Measurements from ENCODE around the gene RPS24.

The RPS24 gene

GRCh38 chr10:78011065-78011464 lies 22.6 kb upstream of the RPS24 start:
- no peak overlapping the region for H3K4me3 ChIP-seq (ENCODE audit: low read depth, low read length)
- no peak for TF ChIP-seq CTCF (IDR thresholded peaks at IDR 0.05; ENCODE audit: control insufficient read depth, extremely low read depth, insufficient read depth)
- DNase-seq (ENCODE audit: low read depth), result no peak

- DNase-seq (ENCODE audit: low read depth), result no peak
- TF ChIP-seq CTCF (IDR thresholded peaks at IDR 0.05; ENCODE audit: control insufficient read depth, extremely low read depth, insufficient read depth), result no peak
- no peak overlapping the region for H3K4me3 ChIP-seq (ENCODE audit: low read depth, low read length)
Measured at GRCh38 chr10:78013564-78013963, 20.1 kb upstream of the RPS24 start.

- TF ChIP-seq CTCF (IDR thresholded peaks at IDR 0.05; ENCODE audit: control insufficient read depth, extremely low read depth, insufficient read depth), result no peak
- no peak overlapping the region for H3K4me3 ChIP-seq (ENCODE audit: low read depth, low read length)
- no peak for DNase-seq (ENCODE audit: low read depth)
Measured at GRCh38 chr10:78015546-78015945, 18.1 kb upstream of the RPS24 start.

GRCh38 chr10:78017856-78018255 lies 15.8 kb upstream of the RPS24 start:
- no peak overlapping the region for H3K4me3 ChIP-seq (ENCODE audit: low read depth, low read length)
- no peak for TF ChIP-seq CTCF (IDR thresholded peaks at IDR 0.05; ENCODE audit: control insufficient read depth, extremely low read depth, insufficient read depth)
- DNase-seq (ENCODE audit: low read depth), result no peak

GRCh38 chr10:78019264-78019663 lies 14.4 kb upstream of the RPS24 start:
- DNase-seq (ENCODE audit: low read depth), result no peak
- TF ChIP-seq CTCF (IDR thresholded peaks at IDR 0.05; ENCODE audit: control insufficient read depth, extremely low read depth, insufficient read depth), result no peak
- no peak overlapping the region for H3K4me3 ChIP-seq (ENCODE audit: low read depth, low read length)

- no peak overlapping the region for H3K4me3 ChIP-seq (ENCODE audit: low read depth, low read length)
- no peak for DNase-seq (ENCODE audit: low read depth)
- TF ChIP-seq CTCF (IDR thresholded peaks at IDR 0.05; ENCODE audit: control insufficient read depth, extremely low read depth, insufficient read depth), result no peak
Measured at GRCh38 chr10:78021201-78021600, 12.5 kb upstream of the RPS24 start.

GRCh38 chr10:78023741-78024140 lies 9.9 kb upstream of the RPS24 start:
- TF ChIP-seq CTCF (IDR thresholded peaks at IDR 0.05; ENCODE audit: control insufficient read depth, extremely low read depth, insufficient read depth), result no peak
- H3K4me3 ChIP-seq (ENCODE audit: low read depth, low read length), result no peak overlapping the region
- DNase-seq (ENCODE audit: low read depth), result no peak

All from LNCaP clone FGC (cell line).